Neural progenitor cell (in vitro differentiated cells): Measurements from ENCODE around the gene PCSK2.

Source experiments
- EZH2 ChIP-seq: fragments of 200-600 bp; sonication (generic); IDR thresholded peaks from 2 replicates; pipeline ENCODE4 v1.6.1; 2017; ENCODE audit warnings: antibody characterized with exemption, mild to moderate bottlenecking, moderate library complexity
- TF ChIP-seq, protein P1 (sequence below): fragments of 200-600 bp; sonication (generic); IDR thresholded peaks from 2 replicates; pipeline ENCODE4 v1.5.1; 2017; ENCODE audit warnings: antibody characterized with exemption, mild to moderate bottlenecking

DNA sequence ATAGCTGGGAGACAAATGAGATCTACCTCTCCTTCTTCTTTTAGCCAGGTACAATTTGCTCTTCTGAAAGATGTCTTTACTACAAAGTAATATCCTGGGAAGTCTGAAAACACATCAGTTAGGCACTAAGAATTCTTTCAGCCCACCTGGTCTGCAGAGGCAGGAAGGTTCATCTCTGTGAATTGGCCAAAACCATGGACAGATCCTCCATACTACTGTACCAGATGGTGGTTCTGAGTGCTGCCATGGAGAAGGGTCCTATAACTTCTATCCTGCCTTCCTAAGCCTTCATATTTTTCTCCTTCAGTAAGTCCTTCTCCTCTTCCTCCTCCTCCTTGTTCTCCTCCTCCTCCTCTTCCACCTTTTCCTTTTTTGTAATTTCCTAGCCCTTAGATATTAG is 11.7 kb upstream of the PCSK2 start:
- TF ChIP-seq, protein P1, sequence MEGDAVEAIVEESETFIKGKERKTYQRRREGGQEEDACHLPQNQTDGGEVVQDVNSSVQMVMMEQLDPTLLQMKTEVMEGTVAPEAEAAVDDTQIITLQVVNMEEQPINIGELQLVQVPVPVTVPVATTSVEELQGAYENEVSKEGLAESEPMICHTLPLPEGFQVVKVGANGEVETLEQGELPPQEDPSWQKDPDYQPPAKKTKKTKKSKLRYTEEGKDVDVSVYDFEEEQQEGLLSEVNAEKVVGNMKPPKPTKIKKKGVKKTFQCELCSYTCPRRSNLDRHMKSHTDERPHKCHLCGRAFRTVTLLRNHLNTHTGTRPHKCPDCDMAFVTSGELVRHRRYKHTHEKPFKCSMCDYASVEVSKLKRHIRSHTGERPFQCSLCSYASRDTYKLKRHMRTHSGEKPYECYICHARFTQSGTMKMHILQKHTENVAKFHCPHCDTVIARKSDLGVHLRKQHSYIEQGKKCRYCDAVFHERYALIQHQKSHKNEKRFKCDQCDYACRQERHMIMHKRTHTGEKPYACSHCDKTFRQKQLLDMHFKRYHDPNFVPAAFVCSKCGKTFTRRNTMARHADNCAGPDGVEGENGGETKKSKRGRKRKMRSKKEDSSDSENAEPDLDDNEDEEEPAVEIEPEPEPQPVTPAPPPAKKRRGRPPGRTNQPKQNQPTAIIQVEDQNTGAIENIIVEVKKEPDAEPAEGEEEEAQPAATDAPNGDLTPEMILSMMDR, result no peak
- no peak for TF ChIP-seq EZH2
